Measurements from ENCODE around the gene CCL22. TPM values are rescaled to one million over a fixed set of nuclear protein-coding genes. Genes with fewer than 3 reads are reported as not detected.

CCL22 gene
- total and polyA plus RNA-seq, 2 experiments from 2014 or later, result 0.13 TPM; not detected in 1

DNA sequence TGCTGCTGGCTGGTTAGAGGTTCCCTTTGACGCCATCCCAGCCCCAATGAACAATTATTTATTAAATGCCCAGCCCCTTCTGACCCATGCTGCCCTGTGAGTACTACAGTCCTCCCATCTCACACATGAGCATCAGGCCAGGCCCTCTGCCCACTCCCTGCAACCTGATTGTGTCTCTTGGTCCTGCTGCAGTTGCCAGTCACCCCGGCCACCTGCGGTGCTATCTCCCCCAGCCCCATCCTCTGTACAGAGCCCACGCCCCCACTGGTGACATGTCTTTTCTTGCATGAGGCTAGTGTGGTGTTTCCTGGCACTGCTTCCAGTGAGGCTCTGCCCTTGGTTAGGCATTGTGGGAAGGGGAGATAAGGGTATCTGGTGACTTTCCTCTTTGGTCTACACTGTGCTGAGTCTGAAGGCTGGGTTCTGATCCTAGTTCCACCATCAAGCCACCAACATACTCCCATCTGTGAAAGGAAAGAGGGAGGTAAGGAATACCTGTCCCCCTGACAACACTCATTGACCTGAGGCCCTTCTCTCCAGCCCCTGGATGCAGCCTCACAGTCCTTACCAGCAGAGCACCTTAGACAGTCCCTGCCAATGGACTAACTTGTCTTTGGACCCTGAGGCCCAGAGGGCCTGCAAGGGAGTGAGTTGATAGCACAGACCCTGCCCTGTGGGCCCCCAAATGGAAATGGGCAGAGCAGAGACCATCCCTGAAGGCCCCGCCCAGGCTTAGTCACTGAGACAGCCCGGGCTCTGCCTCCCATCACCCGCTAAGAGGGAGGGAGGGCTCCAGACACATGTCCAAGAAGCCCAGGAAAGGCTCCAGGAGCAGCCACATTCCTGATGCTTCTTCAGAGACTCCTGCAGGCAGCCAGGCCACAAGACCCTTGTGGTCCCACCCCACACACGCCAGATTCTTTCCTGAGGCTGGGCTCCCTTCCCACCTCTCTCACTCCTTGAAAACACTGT lies 25.0 kb downstream of the CCL22 start:
- Histone ChIP-seq H3K36me3 (replicated peaks; ENCODE audit: insufficient read depth, low read depth) (no peaks in the 10 kb centered on the region), H3K4me1 (ENCODE audit: insufficient read depth) (peaks cover 18% of the 10 kb centered on the region), H4K20me1 (ENCODE audit: insufficient read depth, poor library complexity, severe bottlenecking) (no peaks in the 10 kb centered on the region), H3K9me3 (ENCODE audit: low read depth) (no peaks in the 10 kb centered on the region), H3K79me2 (no peaks in the 10 kb centered on the region), H2AFZ (no peak overlapping the region), H3K4me2 (no peak overlapping the region), H3K27me3 (no peaks in the 10 kb centered on the region), H3K4me3 (no peak overlapping the region), H3K27ac (peak overlapping the region; percentile 67), H3K9me2 (replicated peaks; ENCODE audit: insufficient read depth) (no peaks in the 10 kb centered on the region)
- TF ChIP-seq, protein P1, sequence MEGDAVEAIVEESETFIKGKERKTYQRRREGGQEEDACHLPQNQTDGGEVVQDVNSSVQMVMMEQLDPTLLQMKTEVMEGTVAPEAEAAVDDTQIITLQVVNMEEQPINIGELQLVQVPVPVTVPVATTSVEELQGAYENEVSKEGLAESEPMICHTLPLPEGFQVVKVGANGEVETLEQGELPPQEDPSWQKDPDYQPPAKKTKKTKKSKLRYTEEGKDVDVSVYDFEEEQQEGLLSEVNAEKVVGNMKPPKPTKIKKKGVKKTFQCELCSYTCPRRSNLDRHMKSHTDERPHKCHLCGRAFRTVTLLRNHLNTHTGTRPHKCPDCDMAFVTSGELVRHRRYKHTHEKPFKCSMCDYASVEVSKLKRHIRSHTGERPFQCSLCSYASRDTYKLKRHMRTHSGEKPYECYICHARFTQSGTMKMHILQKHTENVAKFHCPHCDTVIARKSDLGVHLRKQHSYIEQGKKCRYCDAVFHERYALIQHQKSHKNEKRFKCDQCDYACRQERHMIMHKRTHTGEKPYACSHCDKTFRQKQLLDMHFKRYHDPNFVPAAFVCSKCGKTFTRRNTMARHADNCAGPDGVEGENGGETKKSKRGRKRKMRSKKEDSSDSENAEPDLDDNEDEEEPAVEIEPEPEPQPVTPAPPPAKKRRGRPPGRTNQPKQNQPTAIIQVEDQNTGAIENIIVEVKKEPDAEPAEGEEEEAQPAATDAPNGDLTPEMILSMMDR (IDR thresholded peaks at IDR 0.05; ENCODE audit: poor library complexity), result no peak
- TF ChIP-seq EZH2phosphoT487 (IDR thresholded peaks at IDR 0.05; ENCODE audit: low read depth, severe bottlenecking, unreplicated experiment) (no peak), EZH2 (IDR thresholded peaks at IDR 0.05; ENCODE audit: borderline replicate concordance) (no peak)
- DNase-seq (ENCODE audit: low spot score), result peak; percentile 80
- 60% methylated on average over 8 of the region's 8 CpGs for WGBS (ENCODE audit: low lambda C conversion rate, missing lambda C conversion rate)

DNA sequence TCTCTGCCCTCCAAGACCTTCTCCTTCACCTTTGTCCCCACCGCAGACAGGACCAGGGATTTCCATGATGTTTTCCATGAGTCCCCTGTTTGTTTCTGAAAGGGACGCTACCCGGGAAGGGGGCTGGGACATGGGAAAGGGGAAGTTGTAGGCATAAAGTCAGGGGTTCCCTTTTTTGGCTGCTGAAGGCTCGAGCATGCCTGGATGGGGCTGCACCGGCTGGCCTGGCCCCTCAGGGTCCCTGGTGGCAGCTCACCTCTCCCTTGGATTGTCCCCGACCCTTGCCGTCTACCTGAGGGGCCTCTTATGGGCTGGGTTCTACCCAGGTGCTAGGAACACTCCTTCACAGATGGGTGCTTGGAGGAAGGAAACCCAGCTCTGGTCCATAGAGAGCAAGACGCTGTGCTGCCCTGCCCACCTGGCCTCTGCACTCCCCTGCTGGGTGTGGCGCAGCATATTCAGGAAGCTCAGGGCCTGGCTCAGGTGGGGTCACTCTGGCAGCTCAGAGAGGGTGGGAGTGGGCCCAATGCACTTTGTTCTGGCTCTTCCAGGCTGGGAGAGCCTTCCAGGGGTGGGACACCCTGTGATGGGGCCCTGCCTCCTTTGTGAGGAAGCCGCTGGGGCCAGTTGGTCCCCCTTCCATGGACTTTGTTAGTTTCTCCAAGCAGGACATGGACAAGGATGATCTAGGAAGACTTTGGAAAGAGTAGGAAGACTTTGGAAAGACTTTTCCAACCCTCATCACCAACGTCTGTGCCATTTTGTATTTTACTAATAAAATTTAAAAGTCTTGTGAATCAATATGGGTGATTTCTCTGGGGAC lies 25.9 kb downstream of the CCL22 start:
- no peak for TF ChIP-seq EZH2 (IDR thresholded peaks at IDR 0.05; ENCODE audit: borderline replicate concordance)
- TF ChIP-seq EZH2phosphoT487 (IDR thresholded peaks at IDR 0.05; ENCODE audit: low read depth, severe bottlenecking, unreplicated experiment), result no peak
- TF ChIP-seq, protein P1 (IDR thresholded peaks at IDR 0.05; ENCODE audit: poor library complexity), result no peak
- WGBS (ENCODE audit: low lambda C conversion rate, missing lambda C conversion rate), result 87% methylated on average over 11 of the region's 11 CpGs
- no peak for DNase-seq (ENCODE audit: low spot score)

GRCh38 chr16:57385083-57385482 lies 26.5 kb downstream of the CCL22 start:
- Histone ChIP-seq H3K9me2 (replicated peaks; ENCODE audit: insufficient read depth) (no peaks in the 10 kb centered on the region), H3K27ac (no peak overlapping the region), H3K27me3 (no peaks in the 10 kb centered on the region)

More for the DNA sequence above, 25.9 kb downstream of the CCL22 start:
- Histone ChIP-seq H3K4me2 (no peak overlapping the region), H2AFZ (no peak overlapping the region), H4K20me1 (ENCODE audit: insufficient read depth, poor library complexity, severe bottlenecking) (no peaks in the 10 kb centered on the region), H3K4me1 (ENCODE audit: insufficient read depth) (peaks cover 18% of the 10 kb centered on the region), H3K9me3 (ENCODE audit: low read depth) (no peaks in the 10 kb centered on the region), H3K27me3 (no peaks in the 10 kb centered on the region), H3K27ac (peak overlapping the region; percentile 67), H3K4me3 (no peak overlapping the region), H3K9me2 (replicated peaks; ENCODE audit: insufficient read depth) (no peaks in the 10 kb centered on the region), H3K36me3 (replicated peaks; ENCODE audit: insufficient read depth, low read depth) (no peaks in the 10 kb centered on the region), H3K79me2 (no peaks in the 10 kb centered on the region)

More at GRCh38 chr16:57385083-57385482, 26.5 kb downstream of the CCL22 start:
- H4K20me1 ChIP-seq (ENCODE audit: insufficient read depth, poor library complexity, severe bottlenecking), result no peaks in the 10 kb centered on the region
- H3K36me3 ChIP-seq (replicated peaks; ENCODE audit: insufficient read depth, low read depth), result no peaks in the 10 kb centered on the region
- no peaks in the 10 kb centered on the region for H3K79me2 ChIP-seq
- H3K4me3 ChIP-seq, result no peak overlapping the region
- 88% methylated on average over 5 of the region's 5 CpGs for WGBS (ENCODE audit: low lambda C conversion rate, missing lambda C conversion rate)
- no peak overlapping the region for H2AFZ ChIP-seq
- no peak for DNase-seq (ENCODE audit: low spot score)
- no peak overlapping the region for H3K4me2 ChIP-seq
- TF ChIP-seq, protein P1 (IDR thresholded peaks at IDR 0.05; ENCODE audit: poor library complexity), result no peak
- TF ChIP-seq EZH2 (IDR thresholded peaks at IDR 0.05; ENCODE audit: borderline replicate concordance) (no peak), EZH2phosphoT487 (IDR thresholded peaks at IDR 0.05; ENCODE audit: low read depth, severe bottlenecking, unreplicated experiment) (no peak)
- H3K4me1 ChIP-seq (ENCODE audit: insufficient read depth), result peaks cover 18% of the 10 kb centered on the region
- H3K9me3 ChIP-seq (ENCODE audit: low read depth), result no peaks in the 10 kb centered on the region
